ENCODE results near the gene ROMO1. TPM values are rescaled to one million over a fixed set of nuclear protein-coding genes. Genes with fewer than 3 reads are reported as not detected.
A peak's percentile ranks its signal among the peaks of the same experiment; 100 is the strongest.

The ROMO1 gene
- total RNA-seq, 1 experiment from 2014 or later, result 207 TPM

GRCh38 chr20:35709259-35709658 lies 10.1 kb downstream of the ROMO1 start:
- no peaks in the 10 kb centered on the region for H3K23me2 ChIP-seq (ENCODE audit: insufficient read length, low read depth, low read length, poor library complexity, severe bottlenecking)
- H3K79me2 ChIP-seq (ENCODE audit: insufficient read depth, low read length), result no peaks in the 10 kb centered on the region
- no peak overlapping the region for H2BK12ac ChIP-seq (ENCODE audit: insufficient read length, low read depth, low read length)
- H3K9me3 Mint-ChIP-seq, result no peaks in the 10 kb centered on the region
- H3K4ac ChIP-seq (ENCODE audit: low read depth, low read length), result no peak overlapping the region
- no peak for TF ChIP-seq CTCF (conservative IDR thresholded peaks at IDR 0.05)
- peaks cover 54 to 91% (median 90%) of the 10 kb centered on the region in 3 experiments; a peak in 6 of 7 replicates for H3K36me3 Mint-ChIP-seq (ENCODE audit: insufficient read depth in 1 of 3, low read depth in 3 of 3)
- no peak overlapping the region for H2BK15ac ChIP-seq (ENCODE audit: low read depth, low read length)
- no peak overlapping the region for H3T11ph ChIP-seq (ENCODE audit: low read length)
- peak overlapping the region in 2 of 3 experiments; percentile 76; a peak in 4 of 7 replicates for H3K27ac Mint-ChIP-seq
- no peak overlapping the region for H4K91ac ChIP-seq (ENCODE audit: insufficient read length, low read depth, low read length)
- H4K5ac ChIP-seq (ENCODE audit: insufficient read length, low read depth, low read length), result no peak overlapping the region
- no peak overlapping the region for H4K8ac ChIP-seq (replicated peaks; ENCODE audit: insufficient read length, low read depth, low read length)
- no peaks in the 10 kb centered on the region for H3K27me3 Mint-ChIP-seq (ENCODE audit: low read depth)
- H3K4me2 ChIP-seq (ENCODE audit: insufficient read depth, insufficient read length, low read length), result no peak overlapping the region
- no peaks in the 10 kb centered on the region for H3K79me1 ChIP-seq (ENCODE audit: insufficient read depth, low read depth, low read length, poor library complexity, severe bottlenecking)
- H3K14ac ChIP-seq (ENCODE audit: insufficient read depth, low read length), result no peak overlapping the region
- peaks cover 3 to 7% of the 10 kb centered on the region in 2 experiments for H3K4me1 Mint-ChIP-seq
- H2BK120ac ChIP-seq (ENCODE audit: low read depth, low read length, poor library complexity, severe bottlenecking), result no peak overlapping the region
- H2AFZ ChIP-seq (ENCODE audit: low read length), result no peak overlapping the region
- no peaks in the 10 kb centered on the region for H3K27me3 ChIP-seq (ENCODE audit: insufficient read depth, low read length)
- H3K4me3 Mint-ChIP-seq, result no peak overlapping the region; a peak in 1 of 5 replicates
- WGBS (ENCODE audit: extremely low coverage, insufficient read length, low lambda C conversion rate), result no CpG with 5 or more reads among the region's 1 CpG
- H3K9me3 ChIP-seq (ENCODE audit: control insufficient read depth, low read depth, low read length), result no peaks in the 10 kb centered on the region
- H3K56ac ChIP-seq (ENCODE audit: insufficient read length, low read depth, low read length), result no peak overlapping the region
- H3K4me1 ChIP-seq (ENCODE audit: insufficient read depth, low read length), result no peaks in the 10 kb centered on the region
- no peak overlapping the region for H2BK20ac ChIP-seq (ENCODE audit: low read depth, low read length, poor library complexity, severe bottlenecking)
- no peaks in the 10 kb centered on the region for H4K20me1 ChIP-seq (ENCODE audit: control insufficient read depth, insufficient read depth, insufficient read length)
- no peak overlapping the region for H3K23ac ChIP-seq (ENCODE audit: insufficient read length, low read depth, low read length)
- H3K18ac ChIP-seq (ENCODE audit: insufficient read length, low read depth, low read length), result no peak overlapping the region
- no peak overlapping the region for H2BK5ac ChIP-seq (ENCODE audit: insufficient read length, low read length)
- DNase-seq, result no peak
- H2AK5ac ChIP-seq (ENCODE audit: insufficient read length, low read length), result no peak overlapping the region
- H3K27ac ChIP-seq (ENCODE audit: insufficient read length, low read depth, low read length), result no peak overlapping the region
- H3K9ac ChIP-seq (ENCODE audit: extremely low read depth, insufficient read length, low read length), result no peak overlapping the region

Data from H9 (cell line).